Endothelial cell of umbilical vein (primary cell): ENCODE measurements around the gene CEP55.

ENCODE experiments used
- CTCF ChIP-seq, 2 donors: IDR thresholded peaks; 1 replicate in 1 of 2; 2 replicates in 1 of 2; pipeline ENCODE4 v1.5.1; 2011; ENCODE audit warnings: low read length in 2 of 2, mild to moderate bottlenecking in 2 of 2, moderate library complexity in 2 of 2, control low read depth in 1 of 2, inconsistent platforms in 1 of 2, low read depth in 1 of 2; ENCODE audit not compliant: insufficient read depth in 1 of 2; ENCODE audit errors: extremely low read depth in 1 of 2
- EZH2 ChIP-seq: IDR thresholded peaks from 2 replicates; pipeline ENCODE4 v1.6.1; 2012; ENCODE audit warnings: borderline replicate concordance, low read depth, mild to moderate bottlenecking, moderate library complexity, low read length, inconsistent platforms; ENCODE audit not compliant: severe bottlenecking
- GATA2 ChIP-seq: IDR thresholded peaks from 2 replicates; pipeline ENCODE4 v1.7.0; 2011; ENCODE audit warnings: low read depth, mild to moderate bottlenecking, moderate library complexity, mixed read lengths, low read length; ENCODE audit not compliant: insufficient read length, insufficient read depth
- JUN ChIP-seq: IDR thresholded peaks from 2 replicates; pipeline ENCODE4 v1.6.1; 2011; ENCODE audit warnings: borderline replicate concordance, low read depth; ENCODE audit not compliant: insufficient read length, insufficient read depth
- MAX ChIP-seq: IDR thresholded peaks from 2 replicates; pipeline ENCODE4 v1.6.1; 2011; ENCODE audit not compliant: insufficient read depth, insufficient read length
- MYC ChIP-seq: IDR thresholded peaks from one replicate; pipeline ENCODE4 v1.6.1; 2011; ENCODE audit warnings: mild to moderate bottlenecking, low read depth, low read length
- POLR2A ChIP-seq: IDR thresholded peaks from 2 replicates; pipeline ENCODE4 v1.6.1; 2012; ENCODE audit warnings: low read depth, mild to moderate bottlenecking, control low read depth, low read length
- POLR2AphosphoS5 ChIP-seq: IDR thresholded peaks from 2 replicates; pipeline ENCODE4 v1.6.1; 2012; ENCODE audit warnings: low read depth, mild to moderate bottlenecking, control low read depth, low read length, moderate library complexity; ENCODE audit not compliant: insufficient read depth

- TF ChIP-seq POLR2AphosphoS5 = peak; percentile 49
- peak; percentile 96 for TF ChIP-seq GATA2
- TF ChIP-seq MAX = no peak
- no peak for TF ChIP-seq CTCF (IDR thresholded peaks at IDR 0.05; ENCODE audit: extremely low read depth in 1 of 2, insufficient read depth in 1 of 2, low read depth in 1 of 2, low read length in 2 of 2)
- TF ChIP-seq POLR2A = peak; percentile 62
- TF ChIP-seq MYC = no peak
- peak; percentile 56 for TF ChIP-seq JUN
- TF ChIP-seq EZH2 = no peak
These were observed 20.5 kb upstream of the CEP55 start for GRCh38 chr10:93475871-93476270.
